GM19438 (cell line): Measurements from ENCODE around the gene PACS2.

ENCODE experiments used
- ATAC-seq: cut with Tn5 transposase; IDR thresholded peaks from one replicate; pipeline ENCODE4 v1.9.1; 2021; ENCODE audit warnings: low read depth; ENCODE audit not compliant: unreplicated experiment

The PACS2 gene

GRCh38 chr14:105433161-105433605 lies 118.6 kb downstream of the PACS2 start:
- no peak for ATAC-seq

- ATAC-seq: no peak
These were observed 121.9 kb downstream of the PACS2 start for GRCh38 chr14:105436402-105436801.

GRCh38 chr14:105436891-105437722 lies 122.6 kb downstream of the PACS2 start:
- ATAC-seq: no peak

GRCh38 chr14:105437723-105438500 lies 123.4 kb downstream of the PACS2 start:
- no peak for ATAC-seq

- ATAC-seq: no peak
These were observed 124.6 kb downstream of the PACS2 start for GRCh38 chr14:105439179-105439578.

- ATAC-seq: no peak
These were observed 125.4 kb downstream of the PACS2 start for GRCh38 chr14:105439710-105440553.

GRCh38 chr14:105440554-105440900 lies 126.0 kb downstream of the PACS2 start:
- no peak for ATAC-seq

GRCh38 chr14:105440992-105441391 lies 126.4 kb downstream of the PACS2 start:
- no peak for ATAC-seq

- ATAC-seq: no peak
These were observed 127.6 kb downstream of the PACS2 start for GRCh38 chr14:105442125-105442524.

GRCh38 chr14:105442834-105443233 lies 128.3 kb downstream of the PACS2 start:
- ATAC-seq: no peak

GRCh38 chr14:105444859-105445258 lies 130.3 kb downstream of the PACS2 start:
- no peak for ATAC-seq

GRCh38 chr14:105445290-105445689 lies 130.7 kb downstream of the PACS2 start:
- no peak for ATAC-seq

GRCh38 chr14:105445901-105446845 lies 131.6 kb downstream of the PACS2 start:
- no peak for ATAC-seq

GRCh38 chr14:105446971-105447370 lies 132.4 kb downstream of the PACS2 start:
- ATAC-seq: no peak
